AG08395 (cell line): ENCODE measurements around the gene B4GALT5.
A peak's percentile ranks its signal among the peaks of the same experiment; 100 is the strongest.
"Not testable (repeated sequence)": the region's sequence is repeated elsewhere in the genome, so short reads cannot be mapped to it uniquely, and the experiment has no call there.

Source experiments
- DNase-seq: peaks from one replicate; pipeline ENCODE4 v3.0.0; 2012; ENCODE audit warnings: mixed read lengths, low spot score

B4GALT5 gene

DNA sequence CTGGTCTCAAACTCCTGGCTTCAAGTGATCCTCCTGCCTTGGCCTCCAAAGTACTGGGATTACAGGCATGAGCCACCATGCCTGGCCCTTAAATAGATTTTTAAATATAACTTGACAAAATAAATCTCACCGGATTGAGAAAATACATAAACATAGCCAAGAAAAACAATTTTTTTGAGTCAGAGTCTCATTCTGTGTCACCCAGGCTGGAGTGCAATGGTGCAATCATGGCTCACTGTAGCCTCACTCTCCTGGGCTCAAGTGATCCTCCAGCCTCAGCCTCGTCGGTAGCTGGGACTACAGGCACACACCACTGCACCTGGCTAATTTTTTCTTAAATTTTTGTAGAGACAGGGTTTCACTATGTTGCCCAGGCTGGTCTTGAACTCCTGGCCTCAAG is 85.4 kb downstream of the B4GALT5 start:
- not testable (repeated sequence) for DNase-seq

DNA sequence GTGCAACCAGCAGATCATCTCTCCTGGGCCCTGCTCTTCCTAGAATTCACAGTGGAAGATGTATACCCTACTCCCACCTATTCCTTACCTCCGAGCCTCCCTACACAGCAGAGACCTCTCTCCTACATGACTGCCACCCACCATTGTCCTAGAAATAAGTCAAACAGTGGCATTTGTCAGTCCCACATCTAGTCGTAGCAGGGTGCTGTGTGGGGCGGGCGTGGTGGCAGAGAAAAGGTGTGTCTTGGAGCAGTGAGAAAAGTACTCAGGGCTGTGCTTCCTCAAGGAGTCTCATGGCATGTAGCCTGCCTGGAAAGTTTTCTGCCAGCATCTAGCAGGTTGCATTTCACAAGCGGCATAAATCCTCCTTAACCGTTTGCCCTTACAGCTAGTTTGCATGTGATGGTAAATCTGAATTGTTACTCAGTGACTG is 86.3 kb downstream of the B4GALT5 start:
- no peak for DNase-seq

DNA sequence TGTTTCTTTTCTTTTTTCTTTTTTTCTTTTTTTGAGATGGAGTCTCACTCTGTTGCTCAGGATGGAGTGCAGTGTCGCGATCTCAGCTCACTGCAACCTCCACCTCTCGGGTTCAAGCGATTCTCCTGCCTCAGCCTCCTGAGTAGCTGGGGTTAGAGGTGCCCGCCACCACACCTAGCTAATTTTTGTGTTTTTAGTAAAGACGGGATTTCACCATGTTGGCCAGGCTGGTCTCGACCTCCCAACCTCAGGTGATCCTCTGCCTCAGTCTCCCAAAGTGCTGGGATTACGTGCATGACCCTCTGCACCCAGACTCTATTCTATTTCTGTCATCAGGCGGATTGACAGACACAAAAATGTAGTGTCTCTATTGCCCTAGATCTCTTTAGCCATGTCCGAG is 88.7 kb downstream of the B4GALT5 start:
- DNase-seq: not testable (repeated sequence)

- DNase-seq: no peak
Observed at GRCh38 chr20:49624317-49624716, 89.4 kb downstream of the B4GALT5 start.

DNA sequence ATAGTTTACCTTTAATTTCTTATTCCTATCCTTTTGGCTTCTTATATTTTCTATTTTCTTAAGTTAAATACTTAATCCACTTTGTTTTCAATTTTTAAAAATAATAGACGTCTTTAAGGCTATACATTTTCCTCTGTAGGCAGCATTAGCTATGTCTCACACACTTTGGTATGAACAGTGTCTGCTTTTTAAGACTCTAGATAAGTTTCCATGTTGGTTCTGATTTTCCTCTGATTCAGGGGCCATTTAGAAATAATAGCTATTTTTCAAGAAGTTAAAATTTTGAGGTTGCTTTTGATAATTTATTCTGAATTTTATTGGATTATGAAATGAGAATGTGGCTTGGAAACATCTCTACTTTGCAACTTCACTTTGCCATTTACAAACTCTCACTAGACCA is 91.4 kb downstream of the B4GALT5 start:
- DNase-seq: no peak

- DNase-seq: no peak
Observed at GRCh38 chr20:49620364-49621240, 93.1 kb downstream of the B4GALT5 start.

DNA sequence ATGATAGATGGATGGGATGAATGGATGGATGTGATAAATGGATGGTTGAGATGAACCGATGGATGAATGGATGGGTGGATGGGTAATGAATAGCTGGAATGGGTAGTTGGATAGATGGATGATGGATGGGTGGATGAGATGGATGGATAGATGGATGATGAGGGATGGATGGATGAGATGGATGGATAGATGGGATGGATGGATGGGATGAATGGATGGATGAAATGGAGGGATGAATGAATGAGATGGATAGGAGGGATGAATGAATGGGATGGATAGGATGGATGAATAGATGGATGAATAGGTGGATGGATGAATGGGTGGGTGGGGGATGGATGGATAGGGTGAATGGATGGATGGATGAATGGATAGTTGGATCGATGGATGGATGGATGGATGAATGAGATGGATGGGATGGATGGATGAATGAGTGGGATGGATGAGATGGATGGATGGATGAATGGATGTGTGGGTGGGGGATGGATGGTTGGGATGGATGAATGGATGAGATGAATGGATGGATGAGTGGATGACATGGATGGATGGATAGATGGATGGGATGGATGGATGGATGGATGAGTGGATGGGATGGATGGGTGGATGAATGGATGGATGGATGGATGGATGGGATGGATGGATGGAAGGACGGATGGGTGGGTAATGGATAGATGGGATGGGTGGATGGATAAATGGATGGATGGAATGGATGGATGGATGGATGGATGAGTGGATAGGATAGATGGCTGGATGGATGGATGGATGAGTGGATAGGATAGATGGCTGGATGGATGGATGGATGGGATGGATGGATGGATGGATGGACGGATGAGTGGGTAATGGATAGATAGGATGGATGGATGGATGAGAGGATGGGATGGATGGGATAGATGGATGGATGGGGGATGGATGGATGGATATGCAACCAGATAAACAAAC is 94.3 kb downstream of the B4GALT5 start:
- no peak for DNase-seq

DNA sequence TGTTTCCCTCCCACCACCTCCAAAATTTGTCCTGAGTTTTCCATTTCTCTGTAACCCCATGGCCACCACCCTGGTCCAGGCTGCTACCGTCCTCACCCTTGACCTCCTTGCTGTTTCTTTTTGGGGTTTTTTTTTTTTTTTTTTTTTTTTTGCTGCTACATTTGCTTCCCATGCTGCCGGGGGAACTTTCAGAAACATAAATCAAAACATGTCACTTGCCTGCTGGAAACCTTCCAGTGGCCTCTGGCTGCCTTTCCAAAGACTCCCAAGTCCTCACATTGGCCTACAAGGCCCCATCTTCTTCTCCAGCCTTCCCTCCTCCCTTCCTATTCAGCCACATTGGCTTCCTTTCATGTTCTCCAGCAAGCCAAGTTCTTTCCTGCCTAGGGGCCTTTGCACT is 95.4 kb downstream of the B4GALT5 start:
- no peak for DNase-seq

- not testable (repeated sequence) for DNase-seq
Observed at GRCh38 chr20:49617394-49617793, 96.3 kb downstream of the B4GALT5 start.

- no peak for DNase-seq
Observed at GRCh38 chr20:49616154-49617007, 97.3 kb downstream of the B4GALT5 start.

GRCh38 chr20:49615401-49616153 is 98.1 kb downstream of the B4GALT5 start:
- no peak for DNase-seq

DNA sequence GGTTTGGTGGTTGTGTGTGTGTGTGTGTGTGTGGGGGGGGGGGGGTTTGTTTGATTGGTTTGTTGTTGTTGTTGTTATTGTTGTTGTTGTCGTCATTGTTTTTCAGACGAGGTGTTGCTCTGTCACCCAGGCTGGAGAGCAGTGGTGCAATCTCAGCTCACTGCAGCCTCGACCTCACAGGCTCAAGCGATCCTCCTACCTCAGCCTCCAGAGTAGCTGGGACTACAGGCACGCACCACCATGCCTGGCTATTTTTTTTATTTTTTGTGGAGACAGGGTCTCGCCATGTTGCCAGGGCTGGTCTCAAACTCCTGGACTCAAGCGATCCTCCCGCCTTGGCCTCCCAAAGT is 98.7 kb downstream of the B4GALT5 start:
- not testable (repeated sequence) for DNase-seq

DNA sequence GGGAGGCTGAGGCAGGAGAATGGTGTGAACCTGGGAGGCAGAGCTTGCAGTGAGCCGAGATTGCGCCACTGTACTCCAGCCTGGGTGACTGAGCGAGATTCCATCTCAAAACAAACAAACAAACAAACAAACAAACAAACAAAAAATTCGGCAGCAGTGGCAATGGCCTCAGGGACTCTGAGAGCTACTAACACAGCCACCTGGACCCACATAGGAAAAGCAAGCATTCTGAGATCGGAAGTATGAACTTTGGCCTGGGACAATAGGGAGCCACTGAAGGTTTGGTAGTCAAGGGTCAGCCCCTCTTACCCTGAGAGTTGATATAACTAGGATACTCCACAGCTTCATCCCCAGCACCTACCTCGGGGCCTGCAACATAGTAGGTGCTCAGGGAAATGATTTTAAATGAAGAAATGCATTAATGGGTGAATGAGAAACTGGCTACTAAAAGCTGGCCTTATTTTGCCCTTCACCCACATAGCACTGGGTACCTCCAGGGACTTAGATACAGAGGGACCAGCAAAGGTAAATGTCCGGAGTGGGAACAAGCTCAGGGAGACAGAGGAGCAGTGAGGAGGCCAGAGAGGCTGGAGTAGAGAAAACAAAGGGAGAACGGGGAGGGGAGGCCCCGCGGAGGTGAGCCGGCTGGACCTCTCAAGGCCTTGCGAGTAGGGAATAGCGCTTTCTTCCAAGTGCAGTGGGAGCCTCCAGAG is 99.2 kb downstream of the B4GALT5 start:
- DNase-seq: no peak

DNA sequence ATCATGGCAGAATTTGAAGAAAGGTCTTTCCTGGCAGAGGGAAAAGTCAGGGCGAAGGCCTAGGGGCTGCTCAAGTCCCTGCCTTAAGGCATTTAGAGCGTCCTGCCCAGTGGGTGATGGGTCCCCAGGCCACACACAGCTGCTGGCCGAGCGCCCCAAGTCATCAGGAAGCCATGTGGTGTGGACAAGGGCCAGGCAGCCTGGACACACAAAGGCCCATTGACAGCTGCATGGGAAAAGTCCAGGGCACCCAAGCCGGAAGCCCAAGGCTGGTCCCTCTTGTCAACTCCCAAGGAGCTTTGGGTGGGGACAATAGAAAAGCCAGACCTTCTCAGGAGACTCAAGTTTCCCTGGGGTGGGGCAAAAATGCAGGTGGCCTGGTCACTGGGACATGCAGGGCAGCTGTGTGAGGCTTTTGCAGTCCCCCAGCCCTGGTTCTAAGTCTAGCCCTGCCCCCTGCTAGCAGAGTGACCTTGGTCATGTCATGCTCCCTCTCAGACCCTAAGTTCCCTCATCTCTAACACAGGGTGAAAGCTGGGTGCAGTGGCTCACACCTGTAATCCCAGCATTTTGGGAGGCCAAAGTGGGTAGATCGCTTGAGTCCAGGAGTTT is 101.4 kb downstream of the B4GALT5 start:
- DNase-seq: no peak

DNA sequence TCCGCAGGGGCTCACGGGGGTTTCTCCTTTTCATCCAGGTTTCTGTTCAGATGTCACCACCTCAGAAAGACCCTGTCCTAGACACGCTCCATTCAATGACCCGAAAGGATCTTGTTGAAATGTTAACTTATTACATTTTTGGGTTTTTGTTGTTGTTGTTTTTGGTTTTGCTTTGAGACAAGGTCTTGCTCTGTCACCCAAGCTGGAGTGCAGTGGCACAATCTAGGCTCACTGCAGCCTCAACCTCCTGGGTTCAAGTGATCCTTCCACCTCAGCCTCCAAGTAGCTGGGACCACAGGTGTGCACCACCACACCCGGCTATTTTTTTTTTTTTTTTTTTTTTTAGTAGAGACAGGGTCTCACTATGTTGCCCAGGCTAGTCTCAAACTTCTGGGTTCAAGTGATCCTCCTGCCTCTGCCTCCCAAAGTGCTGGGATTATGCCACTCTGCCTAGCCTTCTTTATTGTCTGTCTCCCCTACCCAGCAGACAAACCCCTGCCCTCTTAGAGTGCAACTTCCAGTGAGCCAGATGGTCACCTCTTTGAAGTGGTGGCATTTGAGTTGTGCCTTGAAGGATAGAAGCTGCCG is 102.0 kb downstream of the B4GALT5 start:
- not testable (repeated sequence) for DNase-seq

DNA sequence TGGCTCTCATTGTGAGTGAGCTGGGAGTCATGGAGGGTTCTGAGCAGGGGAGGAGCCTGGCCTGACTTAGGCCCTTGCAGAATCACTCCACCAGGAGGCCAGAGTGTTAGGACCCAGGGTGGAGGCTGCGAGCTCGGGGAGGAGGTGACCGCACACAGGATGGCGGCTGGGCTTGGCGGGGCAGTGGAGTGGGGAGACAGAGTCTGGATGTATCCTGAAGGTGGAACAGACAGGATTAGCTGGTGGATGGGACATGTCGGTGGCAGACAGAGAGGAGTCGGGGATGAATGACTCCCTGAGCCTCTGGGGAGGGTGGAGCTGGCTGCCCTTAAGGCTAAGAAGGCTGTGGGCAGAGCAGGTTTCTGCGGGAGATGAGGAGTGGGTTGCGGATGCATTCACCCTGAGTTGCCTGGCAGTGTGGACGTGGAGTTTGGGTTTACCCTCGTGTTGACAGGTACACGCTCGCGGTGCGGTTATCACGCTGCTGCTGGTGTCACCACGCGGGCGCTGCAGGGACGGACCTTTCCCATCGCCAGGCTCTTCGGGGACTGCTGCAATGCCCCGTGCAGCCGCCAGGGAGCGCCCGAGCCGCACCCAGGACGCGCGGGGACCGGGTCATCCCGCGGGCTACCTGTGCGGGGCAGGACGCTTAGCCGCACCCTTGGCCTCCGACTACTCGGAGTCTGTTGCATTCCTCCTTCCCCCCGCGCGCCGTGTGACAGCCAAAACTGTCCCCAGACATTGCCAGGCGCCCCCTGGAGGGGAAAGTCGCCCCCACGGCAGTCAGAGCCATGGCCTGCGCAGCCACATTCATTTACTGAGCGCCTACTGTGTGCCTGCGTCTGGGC is 102.8 kb downstream of the B4GALT5 start:
- DNase-seq: peak; percentile 75

DNA sequence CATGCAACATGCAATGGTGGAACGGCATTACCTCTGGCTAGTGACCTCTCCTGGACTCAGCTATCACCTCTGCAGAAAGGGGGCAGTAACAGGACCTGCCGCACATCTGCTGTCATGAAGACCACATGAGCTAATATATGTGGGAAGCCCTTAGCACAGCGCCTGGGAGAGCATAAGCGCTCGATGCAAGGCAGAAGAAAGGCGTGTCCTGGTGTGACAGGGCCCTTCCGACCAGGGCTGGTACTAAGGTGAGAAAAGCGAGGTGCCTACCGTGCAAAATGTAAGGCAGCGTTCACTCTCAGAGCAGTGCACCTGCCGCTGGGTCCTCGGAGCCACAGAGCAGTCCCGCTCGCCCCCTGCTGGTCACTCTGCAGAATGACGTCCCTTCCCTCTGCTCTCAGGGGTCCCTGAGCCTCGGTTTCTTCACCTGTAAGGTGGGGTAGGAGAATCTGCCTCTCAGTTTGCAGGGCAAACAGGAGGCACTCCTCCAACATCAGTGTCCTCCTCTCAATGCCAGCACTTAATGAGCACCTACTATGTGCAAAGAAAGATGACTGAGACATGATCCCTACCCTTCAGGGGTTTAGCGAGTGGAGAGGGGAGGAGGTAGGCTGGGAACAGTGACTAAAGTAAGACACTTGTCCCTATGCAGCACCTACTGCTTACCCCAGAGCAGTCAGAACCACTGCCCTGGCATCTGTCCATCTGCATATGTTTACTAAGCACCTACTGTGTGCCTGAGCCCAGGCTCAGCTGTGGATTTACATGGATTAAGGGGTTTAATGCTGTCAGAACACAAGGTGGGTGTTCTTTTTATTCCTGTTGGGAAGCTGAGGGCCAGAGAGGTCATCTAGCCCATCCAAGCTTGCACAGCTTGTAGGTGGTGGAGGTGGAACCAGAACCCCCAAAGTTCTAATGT is 104.7 kb downstream of the B4GALT5 start:
- peak; percentile 65 for DNase-seq

DNA sequence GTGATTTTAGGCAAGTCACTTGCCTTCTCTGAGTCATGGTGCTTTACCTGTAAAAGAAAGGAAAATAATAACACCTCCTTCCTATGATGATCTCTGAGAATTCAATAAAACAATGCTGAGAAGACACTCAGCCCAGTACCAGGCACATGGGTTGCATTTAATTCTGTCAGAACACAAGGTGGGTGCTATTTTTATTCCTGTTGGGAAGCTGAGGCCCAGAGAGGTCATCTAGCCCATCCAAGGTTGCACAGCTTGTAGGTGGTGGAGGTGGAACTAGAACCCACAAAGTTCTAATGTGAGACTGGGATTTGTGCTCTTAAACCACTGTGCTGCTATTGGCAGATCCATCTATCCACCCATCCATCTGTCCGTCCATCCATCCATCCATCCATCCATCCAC is 106.1 kb downstream of the B4GALT5 start:
- DNase-seq: no peak
